OCI-M2 (cell line): ENCODE data around the gene KRTAP6-1.

Experiments used
- DNase-seq: peaks from one replicate; lab custom pipeline; 2025; ENCODE audit not compliant: unreplicated experiment; lab: John Stamatoyannopoulos, UW

KRTAP6-1 gene

DNA sequence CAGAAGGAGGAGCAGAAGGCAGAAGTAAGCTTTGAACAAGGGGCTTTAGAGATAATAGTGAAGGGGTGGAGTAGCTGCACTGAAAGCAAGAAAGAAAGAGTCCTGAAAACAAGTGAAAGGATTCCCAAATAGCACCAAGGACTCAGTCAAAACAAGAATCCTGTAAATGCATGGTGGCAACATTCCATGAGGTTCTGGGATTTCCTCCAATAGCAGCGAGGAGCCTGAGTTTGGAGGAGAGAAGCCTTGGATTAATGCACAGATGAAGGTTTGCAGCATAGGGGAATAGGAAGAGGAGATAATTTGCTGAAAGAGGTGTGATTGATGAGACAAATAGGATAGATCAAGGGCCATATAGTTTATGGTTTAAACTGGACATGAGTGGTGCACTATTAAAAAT, 34.4 kb downstream of the KRTAP6-1 start:
- no peak for DNase-seq

- no peak for DNase-seq
Observed at GRCh38 chr21:30577766-30578165, 36.0 kb downstream of the KRTAP6-1 start.

DNA sequence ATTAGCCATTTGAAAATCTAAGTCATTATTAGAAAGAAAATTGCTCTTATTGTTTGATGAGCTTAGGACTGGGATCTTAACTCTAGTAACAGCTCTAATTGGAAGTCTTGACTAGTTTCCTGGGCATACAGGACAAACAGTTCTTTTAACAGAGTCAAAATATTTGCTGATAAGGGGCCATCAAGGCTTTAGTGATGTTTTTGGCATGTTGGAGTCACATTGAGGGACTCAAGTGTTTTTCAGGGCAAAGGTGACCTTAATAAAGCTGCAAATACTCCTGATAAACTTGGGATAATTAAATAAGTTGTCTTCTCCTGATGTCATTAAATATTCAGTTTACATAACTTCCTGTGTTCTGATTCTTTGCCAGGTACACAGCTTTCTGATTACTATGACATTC, 46.1 kb downstream of the KRTAP6-1 start:
- no peak for DNase-seq

DNA sequence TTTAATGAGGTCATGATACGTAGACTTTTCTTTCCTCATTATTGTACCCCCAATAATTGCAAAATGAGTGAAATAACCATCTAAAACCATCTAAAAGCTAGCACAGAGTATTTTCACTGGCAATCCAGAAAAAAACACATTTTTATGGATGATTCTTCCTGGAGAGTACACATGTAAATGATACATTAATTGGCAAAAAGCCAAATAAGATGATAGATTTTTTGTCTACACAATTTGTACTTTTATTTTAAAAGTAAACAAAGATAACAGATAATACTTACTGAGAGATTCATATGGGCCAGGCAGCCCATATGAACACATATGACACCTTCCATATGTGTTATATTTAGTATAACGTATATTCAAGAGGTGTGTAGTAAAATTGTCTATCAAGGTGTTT, 50.1 kb downstream of the KRTAP6-1 start:
- DNase-seq, result no peak
